22Rv1 (cell line): Measurements from ENCODE around the gene COX10.
"Not testable (repeated sequence)": the region's sequence is repeated elsewhere in the genome, so short reads cannot be mapped to it uniquely, and the experiment has no call there.

ENCODE experiments used
- ZFX ChIP-seq: fragments of 450-650 bp; IDR thresholded peaks from 2 replicates; pipeline ENCODE4 v1.6.1; 2017; ENCODE audit warnings: antibody characterized with exemption, borderline replicate concordance
- TF ChIP-seq, protein P1 (sequence below): fragments of 450-650 bp; IDR thresholded peaks from 2 replicates; pipeline ENCODE4 v1.5.1; 2017; ENCODE audit warnings: mild to moderate bottlenecking

DNA sequence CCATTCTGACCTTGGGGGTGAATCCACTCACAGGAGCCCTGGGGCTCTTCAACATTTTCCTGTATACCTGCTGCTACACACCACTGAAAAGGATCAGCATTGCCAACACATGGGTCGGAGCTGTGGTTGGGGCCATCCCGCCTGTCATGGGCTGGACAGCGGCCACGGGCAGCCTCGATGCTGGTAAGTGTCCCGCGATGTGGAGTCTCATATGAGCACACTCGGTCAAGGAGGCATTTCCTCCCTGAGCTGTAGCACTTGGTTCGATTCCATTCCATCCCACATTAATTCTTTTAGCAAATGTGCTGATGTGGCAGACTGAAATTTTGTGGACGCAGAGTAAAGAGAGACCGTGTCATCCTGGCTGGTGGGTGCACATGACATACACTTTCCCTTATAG is 122.7 kb downstream of the COX10 start:
- TF ChIP-seq, protein P1, sequence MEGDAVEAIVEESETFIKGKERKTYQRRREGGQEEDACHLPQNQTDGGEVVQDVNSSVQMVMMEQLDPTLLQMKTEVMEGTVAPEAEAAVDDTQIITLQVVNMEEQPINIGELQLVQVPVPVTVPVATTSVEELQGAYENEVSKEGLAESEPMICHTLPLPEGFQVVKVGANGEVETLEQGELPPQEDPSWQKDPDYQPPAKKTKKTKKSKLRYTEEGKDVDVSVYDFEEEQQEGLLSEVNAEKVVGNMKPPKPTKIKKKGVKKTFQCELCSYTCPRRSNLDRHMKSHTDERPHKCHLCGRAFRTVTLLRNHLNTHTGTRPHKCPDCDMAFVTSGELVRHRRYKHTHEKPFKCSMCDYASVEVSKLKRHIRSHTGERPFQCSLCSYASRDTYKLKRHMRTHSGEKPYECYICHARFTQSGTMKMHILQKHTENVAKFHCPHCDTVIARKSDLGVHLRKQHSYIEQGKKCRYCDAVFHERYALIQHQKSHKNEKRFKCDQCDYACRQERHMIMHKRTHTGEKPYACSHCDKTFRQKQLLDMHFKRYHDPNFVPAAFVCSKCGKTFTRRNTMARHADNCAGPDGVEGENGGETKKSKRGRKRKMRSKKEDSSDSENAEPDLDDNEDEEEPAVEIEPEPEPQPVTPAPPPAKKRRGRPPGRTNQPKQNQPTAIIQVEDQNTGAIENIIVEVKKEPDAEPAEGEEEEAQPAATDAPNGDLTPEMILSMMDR = not testable (repeated sequence)
- not testable (repeated sequence) for TF ChIP-seq ZFX
